GM21515 (cell line): ENCODE data around the gene GALNT16.

Experiments used
- ATAC-seq: cut with Tn5 transposase; IDR thresholded peaks from one replicate; pipeline ENCODE4 v1.9.1; 2021; ENCODE audit not compliant: unreplicated experiment

Gene GALNT16

GRCh38 chr14:69400154-69400553 is 140.2 kb downstream of the GALNT16 start:
- no peak for ATAC-seq

DNA sequence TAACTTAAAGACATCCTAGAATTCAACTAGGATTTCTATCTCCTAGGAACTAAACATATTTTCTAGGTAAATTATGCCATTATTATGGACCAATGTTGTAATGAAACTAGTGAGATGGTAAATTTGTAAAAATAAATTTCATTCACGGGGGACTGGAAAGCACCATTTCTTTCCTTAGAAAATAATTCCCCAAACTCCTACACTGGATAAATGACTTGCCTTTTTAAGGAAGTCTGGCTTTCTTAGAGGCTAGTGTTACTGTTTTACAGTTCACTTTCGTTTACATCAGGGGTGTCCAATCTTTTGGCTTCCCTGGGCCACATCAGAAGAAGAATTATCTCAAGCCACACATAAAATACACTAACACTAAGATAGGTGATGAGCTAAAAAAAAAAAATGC is 141.9 kb downstream of the GALNT16 start:
- ATAC-seq, result no peak

DNA sequence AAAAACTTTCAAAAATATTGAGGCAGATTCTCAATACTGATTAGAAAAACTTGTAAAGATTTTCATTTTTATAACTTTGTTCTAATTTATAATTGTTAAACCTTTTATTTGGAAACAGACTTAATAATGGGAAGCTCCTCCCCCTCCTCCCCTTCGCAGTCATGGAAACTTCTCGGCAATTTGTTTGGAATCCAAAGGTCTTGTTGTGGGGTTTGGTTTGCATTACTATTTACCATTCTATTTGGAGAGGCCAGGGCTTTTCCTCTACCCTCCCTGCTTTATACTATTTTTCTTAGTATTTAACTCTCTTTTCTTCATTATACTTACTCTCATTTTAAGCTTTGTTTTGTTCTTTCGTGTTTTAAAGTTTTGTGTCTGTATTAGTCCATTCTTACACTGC is 144.5 kb downstream of the GALNT16 start:
- ATAC-seq, result no peak

DNA sequence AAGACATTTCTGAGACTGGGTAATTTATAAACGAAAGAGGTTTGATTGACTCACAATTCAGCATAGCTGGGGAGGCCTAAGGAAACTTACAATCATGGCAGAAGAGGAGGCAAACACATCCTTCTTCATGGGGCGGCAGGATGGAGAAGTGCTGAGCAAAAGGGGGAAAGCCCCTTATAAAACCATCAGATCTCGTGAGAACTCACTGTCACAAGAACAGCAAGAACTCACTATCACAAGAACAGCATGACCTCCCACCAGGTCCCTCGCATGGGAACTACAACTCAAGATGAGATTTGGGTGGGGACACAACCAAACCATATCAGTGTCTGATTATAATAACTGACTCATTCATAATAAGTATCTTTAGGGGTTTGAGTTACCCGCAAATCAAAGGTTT is 144.9 kb downstream of the GALNT16 start:
- no peak for ATAC-seq

- no peak for ATAC-seq
Measured at GRCh38 chr14:69405762-69406161, 145.8 kb downstream of the GALNT16 start.
